ENCODE data around the gene VAC14. TPM values are rescaled to one million over a fixed set of nuclear protein-coding genes. Genes with fewer than 3 reads are reported as not detected.
"Not testable (repeated sequence)": the region's sequence is repeated elsewhere in the genome, so short reads cannot be mapped to it uniquely, and the experiment has no call there.

VAC14 gene
- total RNA-seq, 1 donor from 2014 or later: 19.0 TPM

DNA sequence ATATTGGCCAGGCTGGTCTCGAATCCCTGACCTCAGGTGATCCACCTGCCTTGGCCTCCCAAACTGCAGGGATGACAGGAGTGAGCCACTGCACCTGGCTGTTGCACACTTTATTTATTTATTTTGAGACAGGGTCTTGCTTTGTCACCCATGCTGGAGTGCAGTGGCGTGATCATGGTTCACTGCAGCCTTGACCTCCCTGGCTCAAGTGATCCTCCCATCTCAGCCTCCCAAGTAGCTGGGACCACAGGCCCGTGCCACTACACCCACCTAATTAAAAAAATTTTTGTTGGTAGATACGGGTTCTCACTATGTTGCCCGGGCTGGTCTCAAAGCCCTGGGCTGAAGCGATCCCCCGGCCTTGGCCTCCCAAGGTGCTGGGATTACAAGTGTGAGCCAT, 157.7 kb downstream of the VAC14 start:
- intact Hi-C loops (cut with DNase I); DNase-seq (ENCODE audit: low spot score): not testable (repeated sequence)

DNA sequence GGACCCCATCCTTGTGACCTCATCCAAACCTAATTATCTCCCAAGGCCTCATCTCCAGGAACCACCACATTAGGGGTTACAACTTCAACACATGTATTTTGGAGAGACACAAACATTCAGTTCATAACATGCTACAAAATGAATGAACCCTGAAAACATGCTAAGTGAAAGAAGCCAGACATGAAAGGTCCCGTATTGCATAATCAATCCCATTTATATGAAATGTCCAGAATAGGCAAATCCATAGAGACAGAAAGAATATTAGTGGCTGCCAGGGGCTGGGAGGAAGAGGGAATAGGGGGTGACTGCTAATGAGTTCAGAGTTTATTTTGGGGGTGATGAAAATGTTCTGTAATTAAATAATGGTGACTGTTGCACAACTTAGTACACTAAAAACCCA, 158.3 kb downstream of the VAC14 start:
- DNase-seq (ENCODE audit: low spot score): no peak
- intact Hi-C loops (cut with DNase I): no loop called here

- intact Hi-C loops (cut with DNase I): loop anchor here (5.0 kb wide), 1 partner anchor 37 kb away; no protein-coding TSS in a partner anchor
- DNase-seq (ENCODE audit: low spot score): no peak
Measured at GRCh38 chr16:70638814-70639792, 161.9 kb downstream of the VAC14 start.

Other genes starting within 250 kb of the VAC14 start
- gene IL34, start 154.6 kb downstream of the VAC14 start, total RNA-seq: 1.2 TPM
- gene MTSS2, start 115.1 kb downstream of the VAC14 start, total RNA-seq: 63.4 TPM

All from cardiac septum (tissue), 1 donor.